Stimulated activated naive CD4-positive, alpha-beta T cell treated with Interleukin-2 at 50 U/mL for 16 hours (primary cell): ENCODE results near the gene RNF207.

Experiments used
- DNase-seq: peaks from one replicate; lab custom pipeline; 2025; lab: John Stamatoyannopoulos, UW

Gene RNF207

DNA sequence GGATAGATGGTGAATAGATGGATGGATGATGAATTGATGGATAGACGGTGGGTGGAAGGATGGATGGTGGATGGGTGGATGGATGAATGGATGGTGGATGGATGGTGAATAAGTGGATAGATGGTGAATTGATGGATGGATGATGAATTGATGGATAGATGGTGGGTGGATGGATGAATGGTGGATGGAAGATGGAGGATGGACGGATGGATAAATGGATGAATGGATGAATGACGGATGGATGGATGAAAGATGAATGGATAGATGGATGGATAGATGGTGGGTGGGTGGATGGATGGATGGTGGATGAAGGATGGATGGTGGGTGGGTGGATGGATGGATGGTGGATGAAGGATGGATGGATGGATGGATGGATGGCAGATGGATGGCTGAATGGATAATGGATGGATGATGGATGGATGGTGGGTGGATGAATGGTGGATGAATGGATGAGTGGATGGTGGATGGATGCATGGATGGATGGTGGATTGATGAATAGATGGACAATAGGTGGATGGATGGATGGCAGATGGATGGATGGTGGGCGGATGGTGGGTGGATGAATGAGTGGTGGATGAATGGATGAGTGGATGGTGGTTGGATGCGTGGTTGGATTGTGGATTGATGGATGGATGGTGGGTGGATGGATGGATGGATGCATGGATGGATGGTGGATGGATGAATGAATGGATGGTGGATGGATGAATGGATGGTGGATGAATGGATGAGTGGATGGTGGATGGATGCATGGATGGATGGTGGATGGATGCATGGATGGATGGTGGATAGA, 31.1 kb upstream of the RNF207 start:
- DNase-seq: no peak

DNA sequence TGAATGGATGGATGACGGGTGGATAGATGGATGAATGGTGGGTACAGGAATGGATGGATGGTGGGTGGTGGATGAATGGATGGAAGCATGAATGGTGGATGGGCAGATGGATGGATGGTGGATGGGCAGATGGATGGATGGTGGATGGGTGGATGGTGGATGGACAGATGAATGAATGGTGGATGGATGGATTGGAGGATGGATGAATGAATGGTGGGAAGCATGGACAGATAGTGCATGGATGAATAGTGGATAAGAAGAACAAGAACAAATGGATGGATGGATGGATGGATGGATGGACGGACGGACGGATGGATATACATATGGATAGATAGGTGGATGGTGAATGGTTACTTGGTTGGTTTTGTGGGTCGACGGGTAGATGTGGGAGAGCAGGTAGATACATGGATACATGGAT, 30.5 kb upstream of the RNF207 start:
- no peak for DNase-seq

DNA sequence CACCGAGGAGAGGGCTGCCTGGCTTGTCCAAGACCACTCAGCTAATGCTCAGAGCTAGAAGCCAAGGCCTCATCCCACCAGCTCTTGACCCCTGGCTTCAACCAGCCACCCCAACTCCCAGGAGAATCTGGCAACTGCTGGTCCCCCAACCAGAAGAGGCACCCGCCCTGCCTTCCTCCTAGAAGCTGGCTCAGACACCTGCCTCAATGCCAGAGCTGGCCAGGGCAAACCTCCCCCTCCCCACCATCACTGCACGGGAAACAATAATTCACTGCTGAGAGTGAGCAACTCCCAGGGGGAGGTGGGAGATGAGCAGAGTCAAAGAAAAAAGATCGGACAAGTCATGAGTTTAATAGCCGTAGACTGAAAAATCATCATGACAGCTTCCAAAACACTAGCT, 29.1 kb upstream of the RNF207 start:
- DNase-seq: no peak

DNA sequence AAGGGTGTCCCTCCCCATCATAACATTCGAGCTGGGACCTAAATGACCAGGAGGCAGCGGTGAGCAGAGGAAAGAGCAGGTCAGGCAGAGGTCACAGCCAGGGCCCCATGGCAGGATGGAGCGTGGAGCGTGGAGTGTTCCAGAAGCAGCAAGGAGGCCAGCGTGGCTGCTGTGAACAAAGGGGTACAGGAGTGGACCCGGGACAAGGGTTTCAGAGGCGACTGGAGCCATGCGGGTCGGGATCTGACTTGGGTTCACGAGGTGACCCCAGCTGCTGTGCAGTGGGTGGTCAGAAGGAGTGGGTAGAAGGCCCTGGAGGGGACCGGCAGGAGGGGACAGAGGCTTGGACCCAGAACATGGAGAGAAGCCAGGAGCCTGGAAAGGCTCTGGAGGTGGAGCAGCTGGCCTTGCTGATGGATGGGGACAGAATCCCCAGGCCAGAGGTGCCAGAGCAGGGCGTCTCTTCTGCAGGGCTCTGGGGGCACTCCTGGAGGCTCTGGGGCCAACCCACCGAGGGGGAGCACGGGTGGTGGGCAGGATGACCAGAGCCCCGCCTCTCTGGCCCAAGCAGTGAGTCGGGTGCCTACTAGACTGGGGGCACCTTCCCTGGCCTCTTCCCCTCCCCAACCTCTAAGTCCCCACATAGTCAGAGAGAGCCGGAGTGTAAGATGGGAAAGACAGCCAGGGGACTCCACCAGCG, 28.1 kb upstream of the RNF207 start:
- DNase-seq: no peak

DNA sequence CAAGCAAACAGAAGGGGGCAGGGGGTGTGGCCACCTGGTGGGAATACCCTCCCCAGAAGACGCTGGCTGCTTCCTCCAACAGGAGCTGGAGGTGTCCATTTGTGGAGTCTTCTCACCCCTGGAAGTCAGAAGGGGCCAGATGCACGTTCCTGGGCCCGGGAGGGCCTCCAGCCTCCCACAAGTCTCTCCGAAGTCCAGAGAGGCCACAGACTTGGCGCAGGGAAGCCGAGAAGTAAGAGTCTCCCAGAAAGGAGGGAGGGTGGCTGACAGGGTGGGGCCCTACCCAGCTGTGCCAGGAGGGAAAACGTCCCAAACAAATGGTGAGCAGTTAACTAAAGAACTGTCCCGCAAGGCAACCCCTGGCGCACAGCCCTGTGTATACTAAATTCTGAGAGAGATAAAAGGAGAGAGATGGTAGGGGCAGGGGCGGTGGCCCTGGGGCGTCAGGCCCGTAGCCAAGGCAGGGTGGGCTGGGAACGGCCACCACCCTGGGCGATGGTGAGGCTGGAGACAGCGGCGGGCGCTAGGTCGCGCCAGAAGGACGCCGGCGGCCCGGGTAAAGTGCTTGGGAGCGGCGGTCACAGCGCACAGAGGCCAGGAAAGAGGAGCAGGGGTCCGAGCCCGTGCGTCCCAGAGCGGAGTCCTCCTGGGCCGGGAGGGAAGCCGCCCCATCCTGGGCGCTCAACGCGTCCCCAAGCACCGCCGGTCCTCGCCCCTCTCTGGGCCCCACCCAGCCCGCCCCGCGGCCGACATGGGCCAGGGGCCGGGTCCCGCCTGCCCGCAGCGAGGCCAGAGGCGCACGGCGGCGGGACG, 27.0 kb upstream of the RNF207 start:
- DNase-seq: no peak

DNA sequence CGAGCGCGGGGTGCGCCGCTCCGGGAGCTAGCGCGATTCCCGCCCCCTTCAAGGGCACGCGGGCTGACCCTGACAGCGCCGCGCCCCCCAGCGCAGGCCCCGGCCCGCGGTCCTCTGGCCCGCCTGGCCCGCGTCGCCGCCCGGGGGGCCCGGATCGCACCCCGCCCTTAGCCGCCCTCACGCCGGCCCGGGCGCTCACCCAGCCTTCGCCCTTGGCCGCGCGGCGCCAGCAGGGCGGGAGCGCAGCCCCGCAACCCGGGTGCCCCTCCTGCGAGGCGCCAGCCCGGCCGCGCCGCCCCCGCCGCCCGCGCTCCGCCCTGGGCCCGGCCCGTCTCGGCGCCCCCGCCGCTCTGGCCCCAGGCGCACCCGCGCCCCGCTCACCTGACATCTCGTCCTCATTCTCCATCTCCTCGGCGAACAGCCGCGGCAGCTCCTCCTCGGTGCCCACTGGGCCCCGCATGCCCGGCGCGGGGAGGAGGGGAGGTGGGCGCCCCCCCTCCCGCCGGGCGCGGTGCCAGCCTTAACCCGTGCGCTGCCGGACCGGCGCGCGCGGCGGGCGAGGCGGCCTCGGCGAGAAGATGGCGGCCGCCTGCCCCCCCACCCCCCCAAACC, 26.2 kb upstream of the RNF207 start:
- DNase-seq: no peak

DNA sequence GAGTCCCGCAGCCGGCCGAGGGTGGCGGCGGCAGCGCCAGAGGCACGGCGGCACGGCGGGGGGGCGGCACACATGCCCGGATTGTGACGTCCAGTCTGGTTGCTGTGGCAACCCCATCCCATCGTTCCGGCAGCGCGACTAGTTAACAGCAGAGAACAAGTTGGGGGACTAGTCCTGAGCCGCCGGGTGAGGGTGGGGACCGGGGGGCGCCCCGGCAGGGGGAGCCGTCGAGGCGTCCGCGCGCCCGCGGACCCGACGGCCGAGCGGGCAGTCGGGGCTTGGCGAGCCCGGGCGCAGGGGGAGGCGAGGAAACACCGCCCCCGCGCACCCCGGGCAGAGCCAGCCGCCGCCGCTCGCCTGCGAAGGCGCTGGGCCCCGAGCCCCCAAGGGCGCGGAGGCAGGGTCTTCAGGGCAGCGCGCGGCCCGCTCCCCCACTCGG, 25.6 kb upstream of the RNF207 start, which contains the start of gene CHD5:
Gene CHD5 (minus strand): TSS at position 54 of the 439 bp plus-strand sequence. CDS start 298 bp downstream, outside the sequence.
- no peak for DNase-seq

DNA sequence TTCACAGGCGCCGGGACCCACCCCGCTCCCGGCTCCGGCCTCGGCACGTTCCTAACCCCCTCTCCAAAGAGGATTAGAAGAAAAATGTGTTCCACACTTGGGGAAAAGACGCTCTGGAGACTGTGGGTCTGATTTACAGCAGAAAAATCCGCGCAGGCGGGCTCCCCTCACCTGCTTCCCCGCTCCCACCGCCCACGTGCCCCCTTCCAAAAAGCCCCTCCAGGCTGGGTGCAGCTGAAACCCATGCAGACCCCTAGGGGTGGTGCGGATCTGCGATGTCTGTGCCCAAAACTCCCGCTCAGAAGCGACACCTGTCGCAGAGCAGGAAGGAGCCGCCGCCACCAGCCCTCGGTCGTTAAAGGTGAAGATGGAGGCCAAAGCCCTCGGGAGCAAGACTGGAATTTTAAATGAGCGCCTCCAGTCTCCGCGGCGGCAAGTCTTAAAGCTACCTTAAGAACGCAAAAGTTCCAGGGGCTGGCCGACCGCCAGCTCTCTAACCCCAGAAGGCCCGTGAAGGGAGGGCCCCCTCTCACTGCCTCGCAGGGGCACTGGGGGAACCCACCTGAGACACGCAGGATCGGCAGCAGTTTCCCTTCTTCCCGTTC, 25.1 kb upstream of the RNF207 start:
- no peak for DNase-seq

DNA sequence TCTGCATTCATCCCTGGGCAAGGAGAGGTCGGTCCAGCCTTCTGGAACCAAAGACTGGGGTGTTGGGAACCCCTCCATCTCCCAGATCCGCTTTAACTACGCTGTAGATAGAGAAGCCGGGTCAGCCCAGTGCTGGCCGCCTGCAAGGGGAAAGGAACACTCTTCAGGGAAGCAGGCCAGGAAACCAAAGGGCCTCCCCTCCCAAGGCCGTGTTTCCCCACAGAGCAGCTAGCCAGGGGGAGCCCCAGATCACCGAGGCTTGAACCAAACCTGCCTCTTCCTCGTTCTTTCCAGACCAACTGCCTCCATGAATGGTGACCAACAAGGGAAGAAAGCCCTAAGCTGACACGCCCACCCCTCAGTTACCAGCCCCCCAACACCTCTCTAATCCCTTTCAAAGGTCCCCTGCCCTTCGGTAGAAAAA, 24.6 kb upstream of the RNF207 start:
- no peak for DNase-seq

DNA sequence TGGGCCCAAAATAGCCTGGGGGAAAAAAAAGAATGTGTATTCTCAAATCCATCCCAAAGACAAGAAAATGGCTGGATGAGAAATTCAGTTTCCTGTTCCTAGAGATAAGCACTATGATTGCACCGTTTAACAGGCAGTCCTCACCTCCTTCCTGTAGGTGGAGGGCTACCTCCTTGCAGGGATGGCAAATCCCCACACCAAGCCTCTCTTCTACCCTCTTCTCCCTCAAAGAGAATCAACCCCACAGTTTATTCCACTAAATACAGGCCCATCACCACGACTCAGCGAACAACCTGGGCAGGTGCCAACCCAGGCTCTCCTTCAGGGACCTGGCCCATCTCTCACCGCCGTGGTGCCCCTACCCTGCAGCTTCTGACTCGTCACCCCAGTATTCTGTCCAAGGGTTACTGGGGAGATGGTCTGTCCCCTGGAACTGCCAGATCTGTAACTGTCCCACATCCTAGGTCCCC, 22.4 kb upstream of the RNF207 start:
- DNase-seq: no peak

DNA sequence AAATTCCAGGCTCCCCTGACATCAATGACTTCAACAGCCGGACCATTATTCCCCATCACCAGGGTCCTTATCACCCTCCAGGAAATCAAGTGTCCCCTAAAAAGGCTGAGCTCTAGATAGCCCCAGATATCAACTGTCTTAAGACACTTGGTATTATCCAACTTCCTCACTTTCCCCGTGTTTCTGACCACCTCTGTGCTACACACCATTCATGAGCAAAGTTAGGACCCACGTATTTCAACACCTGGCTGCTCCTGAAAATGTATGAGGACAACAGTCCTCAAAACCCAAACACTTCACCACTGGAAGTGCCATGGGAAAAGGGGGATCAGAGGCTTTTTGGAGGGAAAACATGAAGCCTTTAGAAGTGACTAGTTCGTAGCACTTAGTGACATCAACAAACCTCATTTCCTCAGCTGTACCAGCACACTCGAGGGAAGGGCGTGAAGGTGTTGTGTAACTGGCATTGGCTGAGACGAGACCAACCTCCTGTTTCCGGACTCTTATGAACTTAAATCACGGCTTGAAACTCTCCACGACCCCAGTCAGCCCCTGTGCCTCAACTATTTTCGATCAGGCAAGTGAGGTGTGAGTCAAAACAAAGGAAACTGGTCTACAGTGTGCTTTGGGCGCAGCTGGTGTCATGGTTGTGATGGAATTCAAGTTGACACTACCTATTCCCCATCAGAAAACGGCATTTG, 21.7 kb upstream of the RNF207 start:
- no peak for DNase-seq

DNA sequence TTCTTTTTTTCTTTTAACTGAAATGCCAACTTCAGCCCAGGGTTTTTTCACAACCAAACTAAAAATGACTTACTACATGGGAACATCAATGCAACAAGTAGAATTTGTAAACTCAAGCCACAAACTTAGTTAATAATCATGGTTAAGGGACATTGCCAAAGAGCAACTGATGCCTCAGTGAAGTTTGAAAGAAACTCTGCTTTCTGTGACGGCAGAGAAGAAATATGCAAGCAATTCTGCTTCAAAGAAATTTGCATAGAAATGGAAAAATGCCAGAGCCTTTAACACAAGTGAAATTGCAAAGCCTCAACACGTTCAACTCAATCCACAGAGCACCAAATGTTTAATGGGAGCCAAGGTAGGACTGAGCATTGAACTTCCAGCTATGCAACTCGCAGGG, 20.8 kb upstream of the RNF207 start:
- DNase-seq: no peak

DNA sequence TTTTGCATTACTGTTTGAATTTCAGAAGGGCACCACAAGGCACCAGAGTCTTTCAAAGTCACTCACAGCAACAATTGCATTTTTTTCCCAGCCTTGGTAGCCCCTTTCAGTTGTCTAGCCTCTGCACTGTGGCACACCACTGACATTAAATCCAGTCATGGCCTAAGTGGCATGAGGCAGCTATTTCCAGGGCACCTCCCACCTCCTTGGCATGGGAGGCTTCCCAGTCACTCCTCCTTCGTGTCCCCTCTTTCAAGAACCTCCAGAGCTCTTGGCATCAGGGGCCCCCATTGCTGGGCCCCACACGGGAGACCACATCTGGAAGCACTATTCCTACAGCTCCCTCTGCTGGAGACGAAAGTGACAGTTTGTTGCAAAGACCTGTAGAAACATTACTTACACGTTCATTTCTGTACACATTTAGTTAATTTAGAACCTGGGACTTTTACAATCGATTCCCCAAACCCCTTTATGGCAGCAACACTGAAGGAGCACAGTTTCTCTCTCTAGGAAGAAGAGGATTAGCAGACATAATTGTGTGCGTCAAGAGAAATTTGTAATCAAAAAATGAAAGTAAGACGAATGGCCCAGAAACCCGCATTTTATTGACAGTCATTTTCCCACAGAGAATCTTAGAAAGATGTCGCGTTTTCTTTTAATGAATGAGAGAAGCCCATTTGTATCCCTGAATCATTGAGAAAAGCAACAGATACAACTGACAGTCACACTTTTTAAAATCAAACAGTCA, 20.1 kb upstream of the RNF207 start:
- DNase-seq: peak; percentile 10

DNA sequence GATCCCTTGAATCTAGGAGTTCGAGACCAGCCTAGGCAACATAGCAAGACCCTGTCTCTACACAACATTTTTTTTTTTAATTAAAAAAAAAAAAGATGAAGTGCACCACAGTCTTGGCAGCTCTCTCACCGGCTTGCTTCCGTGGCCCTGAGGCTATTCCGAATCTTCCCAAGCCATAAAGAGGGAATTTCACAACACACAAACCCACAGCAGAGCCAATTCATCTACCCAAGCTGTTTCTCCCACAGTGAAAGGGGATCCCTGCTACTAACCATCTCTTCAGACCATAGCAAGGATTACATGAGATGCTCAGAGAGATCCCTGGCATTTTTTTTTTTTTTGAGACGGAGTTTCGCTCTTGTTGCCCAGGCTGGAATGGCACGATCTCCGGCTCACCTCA, 17.5 kb upstream of the RNF207 start:
- no peak for DNase-seq

DNA sequence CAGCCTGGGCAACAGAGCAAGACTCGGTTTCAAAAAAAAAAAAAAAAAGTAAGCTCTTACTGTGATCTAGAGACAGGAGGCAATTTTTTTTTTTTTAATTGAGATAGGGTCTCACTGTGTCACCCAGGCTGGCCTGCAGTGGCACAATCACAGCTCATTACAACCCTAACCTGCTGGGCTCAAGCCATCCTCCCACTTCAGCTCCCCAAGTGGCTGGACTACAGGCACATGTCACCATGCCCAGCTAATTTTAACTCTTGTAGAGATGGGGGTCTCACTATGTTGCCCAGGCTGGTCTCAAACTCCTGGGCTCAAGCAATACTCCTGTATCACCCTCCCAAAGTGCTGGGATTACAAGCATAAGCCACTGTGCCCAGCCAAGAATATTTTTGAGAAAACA, 14.0 kb upstream of the RNF207 start:
- DNase-seq: no peak

DNA sequence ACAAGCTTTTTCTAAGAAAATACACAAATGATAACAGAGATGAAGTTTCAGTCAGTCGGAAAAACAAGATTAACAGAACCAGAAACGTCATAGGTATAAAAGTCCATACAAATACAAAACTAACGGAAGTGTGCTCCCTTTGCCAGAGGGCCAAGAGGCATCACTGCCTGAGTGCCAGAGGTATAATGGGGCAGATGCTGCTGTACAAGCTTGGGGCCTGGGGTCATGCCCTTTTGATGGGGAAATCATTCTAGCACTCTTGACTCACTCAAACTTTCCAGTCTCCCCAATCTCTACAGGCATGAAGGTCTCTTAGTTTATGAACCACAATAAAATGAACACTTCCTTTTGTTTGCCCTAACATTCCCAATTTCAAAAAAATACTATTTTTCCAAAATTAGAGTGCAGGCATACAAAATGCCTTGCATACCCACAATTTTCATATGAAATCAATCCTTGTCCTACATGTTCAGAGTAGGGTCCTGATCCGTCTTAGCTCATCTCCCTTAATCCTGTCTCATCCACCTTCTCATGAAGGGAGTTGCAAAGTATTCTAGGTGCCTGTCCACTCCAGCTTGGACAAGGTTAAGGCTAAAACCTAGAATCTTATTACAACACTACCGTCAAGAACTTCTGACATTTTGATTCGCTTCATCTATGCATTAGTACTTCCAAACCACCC, 8.0 kb upstream of the RNF207 start:
- no peak for DNase-seq

DNA sequence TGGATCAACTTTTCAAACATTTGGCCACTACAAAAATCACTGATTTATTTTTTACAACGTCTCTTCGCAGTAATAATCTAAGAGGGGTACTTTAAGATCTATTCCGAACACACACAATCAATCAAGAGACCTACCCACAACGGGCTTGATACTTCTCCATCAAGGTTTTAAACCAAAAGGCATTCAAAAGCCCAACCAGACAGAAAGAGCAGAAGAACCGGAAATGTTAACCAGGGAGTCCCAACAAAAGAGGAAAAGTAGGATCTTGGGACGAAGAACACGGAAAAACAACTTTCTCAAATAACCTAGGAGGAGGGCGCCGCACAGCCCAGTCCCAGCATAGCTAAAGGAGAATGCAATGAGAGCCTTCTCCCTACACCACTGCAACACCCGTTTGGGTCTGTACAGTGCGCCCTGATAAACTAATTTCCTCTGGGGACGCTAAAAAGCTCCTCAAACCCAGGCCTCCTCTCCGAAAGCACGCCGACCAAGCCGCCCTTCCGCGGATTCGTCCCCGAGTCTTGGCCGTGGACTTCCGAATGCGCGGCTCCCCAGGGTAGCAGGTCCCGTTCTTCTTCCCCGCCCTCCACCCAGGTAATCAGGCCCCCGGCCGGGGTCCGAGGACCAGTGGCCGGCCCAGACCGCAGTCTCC, 7.1 kb upstream of the RNF207 start:
- DNase-seq: peak; percentile 23

DNA sequence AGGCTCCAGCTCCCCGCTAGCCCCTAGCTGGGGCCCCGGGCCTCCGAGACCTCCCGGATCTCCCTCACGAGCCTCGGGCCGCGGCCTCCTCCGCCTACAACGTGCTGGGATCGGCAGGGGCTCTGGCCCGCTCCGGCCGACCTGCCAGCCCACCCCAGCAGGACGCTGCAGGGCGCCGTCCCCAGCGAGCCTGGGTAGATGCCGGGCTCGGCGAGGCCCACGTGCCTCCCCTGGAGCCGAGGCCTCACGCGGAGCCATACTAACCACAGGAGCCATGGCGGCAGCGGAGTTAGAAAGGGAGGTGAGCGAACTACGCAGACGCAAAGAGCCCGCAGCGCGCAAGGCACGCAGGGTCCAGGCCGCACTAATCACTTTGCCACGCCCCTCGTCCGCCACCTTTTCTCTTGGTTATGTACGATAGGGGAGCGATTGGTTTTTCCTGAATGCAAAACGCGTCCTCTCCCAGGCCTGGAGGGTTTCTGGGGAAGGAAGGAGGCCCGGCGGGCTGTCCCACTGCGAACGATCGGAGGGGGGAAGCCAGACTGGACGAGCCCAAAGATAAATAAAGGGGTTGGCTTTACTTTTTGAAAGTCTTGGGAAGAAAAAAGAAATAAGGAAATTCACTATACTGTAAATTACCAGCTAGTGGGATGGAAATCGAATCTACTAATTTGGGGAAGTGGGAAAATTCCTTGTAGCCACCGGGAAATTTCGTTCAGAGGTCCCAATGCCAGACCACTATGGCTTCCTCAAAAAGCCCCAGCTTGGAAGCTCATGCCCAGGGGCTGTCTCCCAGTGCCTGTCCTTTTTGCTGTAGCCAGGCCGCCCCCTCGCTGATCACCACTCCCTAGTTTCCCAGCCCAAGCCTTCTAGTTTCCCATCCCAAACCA, 6.4 kb upstream of the RNF207 start, which contains the start of gene RPL22:
Gene RPL22 (minus strand): TSS at position 298 of the 890 bp plus-strand sequence. CDS start 22 bp downstream, at position 276.
- peak; percentile 99 for DNase-seq
